NK-92 (cell line): Measurements from ENCODE around the gene LMO4.

Source experiments
- DNase-seq: peaks from one replicate; lab custom pipeline; 2025; ENCODE audit not compliant: unreplicated experiment; lab: John Stamatoyannopoulos, UW

The LMO4 gene

GRCh38 chr1:87328272-87329050, at the start of gene LMO4:
Gene LMO4 (plus strand): TSS chr1:87328880. CDS start chr1:87332016, 3,136 bp downstream.
- peak; percentile 30 for DNase-seq

- DNase-seq: no peak
Observed at GRCh38 chr1:87279536-87279875, 49.2 kb upstream of the LMO4 start.

- DNase-seq: no peak
Observed at GRCh38 chr1:87279966-87280535, 48.6 kb upstream of the LMO4 start.

- no peak for DNase-seq
Observed at GRCh38 chr1:87284456-87285240, 44.0 kb upstream of the LMO4 start.

GRCh38 chr1:87291107-87291506, 37.6 kb upstream of the LMO4 start:
- DNase-seq: no peak

- DNase-seq: no peak
Observed at GRCh38 chr1:87292684-87293493, 35.8 kb upstream of the LMO4 start.

- no peak for DNase-seq
Observed at GRCh38 chr1:87294633-87295032, 34.0 kb upstream of the LMO4 start.

GRCh38 chr1:87295445-87296110, 33.1 kb upstream of the LMO4 start:
- DNase-seq: no peak

- no peak for DNase-seq
Observed at GRCh38 chr1:87296206-87296605, 32.5 kb upstream of the LMO4 start.

GRCh38 chr1:87299661-87300060, 29.0 kb upstream of the LMO4 start:
- no peak for DNase-seq

- no peak for DNase-seq
Observed at GRCh38 chr1:87300628-87301027, 28.1 kb upstream of the LMO4 start.

- no peak for DNase-seq
Observed at GRCh38 chr1:87305151-87305550, 23.5 kb upstream of the LMO4 start.

- DNase-seq: no peak
Observed at GRCh38 chr1:87305762-87306161, 22.9 kb upstream of the LMO4 start.

- DNase-seq: no peak
Observed at GRCh38 chr1:87307306-87307705, 21.4 kb upstream of the LMO4 start.

- no peak for DNase-seq
Observed at GRCh38 chr1:87307931-87308330, 20.7 kb upstream of the LMO4 start.

GRCh38 chr1:87314091-87314490, 14.6 kb upstream of the LMO4 start:
- no peak for DNase-seq

- DNase-seq: no peak
Observed at GRCh38 chr1:87318056-87318650, 10.5 kb upstream of the LMO4 start.

GRCh38 chr1:87318806-87319205, 9.9 kb upstream of the LMO4 start:
- no peak for DNase-seq

GRCh38 chr1:87325982-87326738, 2.5 kb upstream of the LMO4 start:
- no peak for DNase-seq
